Keratinocyte (primary cell): ENCODE data around the gene SLC26A4. TPM values are rescaled to one million over a fixed set of nuclear protein-coding genes. Genes with fewer than 3 reads are reported as not detected.

Experiments used
- DNase-seq: peaks from one replicate; pipeline ENCODE4 v3.0.0-alpha.2; 2011; ENCODE audit warnings: low read depth, missing footprints, low spot score
- FAIRE-seq: peaks from 2 replicates; lab custom pipeline; 2011; peaks lifted over from hg19 to GRCh38; lab: Jason Lieb, UNC
- H2AFZ ChIP-seq: 2 replicates; pipeline ENCODE4 v1.6.0; 2012; ENCODE audit warnings: low read length, control low read depth, inconsistent platforms; ENCODE audit not compliant: control insufficient read depth
- H3K27ac ChIP-seq: 2 replicates; pipeline ENCODE4 v1.5.1; 2011; ENCODE audit warnings: low read length; ENCODE audit not compliant: control insufficient read depth, insufficient read depth
- H3K27me3 ChIP-seq: 3 replicates; pipeline ENCODE4 v1.6.0; 2011; ENCODE audit warnings: low read length; ENCODE audit not compliant: control insufficient read depth, insufficient read depth; ENCODE audit errors: extremely low read depth
- H3K36me3 ChIP-seq, 2 experiments: 2 replicates in 1 of 2; 3 replicates in 1 of 2; pipeline ENCODE4 v1.5.1; 2011; ENCODE audit warnings: low read length in 2 of 2, mild to moderate bottlenecking in 1 of 2; ENCODE audit not compliant: control insufficient read depth in 2 of 2, insufficient read depth in 2 of 2; ENCODE audit errors: extremely low read depth in 1 of 2
- H3K4me1 ChIP-seq: 3 replicates; pipeline ENCODE4 v1.5.1; 2011; ENCODE audit warnings: low read length; ENCODE audit not compliant: control insufficient read depth, insufficient read depth; ENCODE audit errors: extremely low read depth
- H3K4me2 ChIP-seq: 3 replicates; pipeline ENCODE4 v1.6.0; 2011; ENCODE audit warnings: low read depth, low read length; ENCODE audit not compliant: control insufficient read depth, insufficient read depth; ENCODE audit errors: extremely low read depth
- H3K4me3 ChIP-seq, 3 experiments: fragments of 200-600 bp in 1 of 3; sonication (generic) in 1 of 3; 2 replicates in 2 of 3; 3 replicates in 1 of 3; pipeline ENCODE4 v1.5.1; 2011 to 2016; ENCODE audit warnings: low read length in 3 of 3, mild to moderate bottlenecking in 3 of 3, control low read depth in 2 of 3, inconsistent platforms in 1 of 3, low read depth in 1 of 3, mixed read lengths in 1 of 3, mixed run types in 1 of 3, moderate library complexity in 1 of 3; ENCODE audit not compliant: control insufficient read depth in 2 of 3, insufficient read depth in 2 of 3; ENCODE audit errors: extremely low read depth in 1 of 3
- H3K79me2 ChIP-seq: 2 replicates; pipeline ENCODE4 v1.6.0; 2012; ENCODE audit warnings: low read length; ENCODE audit not compliant: control insufficient read depth, insufficient read depth
- H3K9ac ChIP-seq: 3 replicates; pipeline ENCODE4 v1.6.0; 2011; ENCODE audit warnings: low read length; ENCODE audit not compliant: control insufficient read depth, insufficient read depth; ENCODE audit errors: extremely low read depth
- H3K9me1 ChIP-seq: 3 replicates; pipeline ENCODE4 v1.6.0; 2011; ENCODE audit warnings: low read length; ENCODE audit not compliant: control insufficient read depth, insufficient read depth; ENCODE audit errors: extremely low read depth
- H3K9me3 ChIP-seq: 2 replicates; pipeline ENCODE4 v1.5.1; 2012; ENCODE audit warnings: low read depth, low read length; ENCODE audit not compliant: control insufficient read depth
- H4K20me1 ChIP-seq: 3 replicates; pipeline ENCODE4 v1.6.0; 2011; ENCODE audit warnings: low read length; ENCODE audit not compliant: control insufficient read depth, insufficient read depth; ENCODE audit errors: extremely low read depth
- CTCF ChIP-seq, 3 experiments: IDR thresholded peaks in 1 of 3; conservative IDR thresholded peaks in 1 of 3; optimal IDR thresholded peaks in 1 of 3; 2 replicates in 2 of 3; 3 replicates in 1 of 3; pipeline versions ENCODE3 to v1.5.1; 2011; ENCODE audit warnings: low read length in 3 of 3, mild to moderate bottlenecking in 3 of 3, moderate library complexity in 2 of 3, control low read depth in 1 of 3, inconsistent platforms in 1 of 3; ENCODE audit not compliant: insufficient read depth in 2 of 3; ENCODE audit errors: extremely low read depth in 1 of 3
- EZH2 ChIP-seq: IDR thresholded peaks from one replicate; pipeline ENCODE4 v1.6.1; 2012; ENCODE audit warnings: inconsistent platforms, mild to moderate bottlenecking, low read length, moderate library complexity
- dilution Hi-C: fragments of 300-500 bp; cut with MboI; formaldehyde crosslinking; loops from one replicate; pipeline ENCODE4 v1.7.0; 2020; ENCODE audit warnings: low sequenced_read_pairs; ENCODE audit not compliant: extremely low pct_ligation_motif_present
- polyA plus RNA-seq, 5 experiments: library from polyadenylated mRNA; depleted of rRNA in 3 of 5; stranded (reverse) in 3 of 5; stranded (forward) in 1 of 5; unstranded in 1 of 5; fragments of >200 nt; gene quantifications; 1 replicate in 1 of 5; 2 replicates in 3 of 5; 3 replicates in 1 of 5; pipeline versions ENCODE4 v1.2.1 to v1.2.3, GENCODE V29; 2011 to 2012; ENCODE audit warnings: missing spikeins in 2 of 5, low read depth in 1 of 5, low replicate concordance in 1 of 5

Gene SLC26A4
- polyA plus RNA-seq, 1 donor (not counting 4 experiments of a cell fraction or from before 2014, with no cell fraction given), result 0.26 TPM

- no peak overlapping the region for H3K4me2 ChIP-seq
- dilution Hi-C loops, result no loop called here
- no peak overlapping the region for H3K27ac ChIP-seq
- H3K4me3 ChIP-seq, result no peak overlapping the region
- FAIRE-seq, result no peak
- no peaks in the 10 kb centered on the region for H3K9me1 ChIP-seq
- DNase-seq, result no peak
- peaks cover 3% of the 10 kb centered on the region for H3K4me1 ChIP-seq
- no peak overlapping the region for H3K9ac ChIP-seq
- H4K20me1 ChIP-seq, result no peaks in the 10 kb centered on the region
- no peaks in the 10 kb centered on the region for H3K36me3 ChIP-seq
- H2AFZ ChIP-seq, result no peak overlapping the region
- H3K27me3 ChIP-seq, result no peaks in the 10 kb centered on the region
- H3K79me2 ChIP-seq, result no peaks in the 10 kb centered on the region
- no peak for TF ChIP-seq CTCF (optimal IDR thresholded peaks at IDR 0.05 in 1 of 3, IDR thresholded peaks at IDR 0.05 in 1 of 3, conservative IDR thresholded peaks at IDR 0.05 in 1 of 3; ENCODE audit: extremely low read depth in 1 of 3, insufficient read depth in 2 of 3, low read length in 3 of 3)
- no peak for TF ChIP-seq EZH2
- H3K9me3 ChIP-seq, result no peaks in the 10 kb centered on the region
Observed at GRCh38 chr7:107684947-107685463, 24.4 kb downstream of the SLC26A4 start.

GRCh38 chr7:107686816-107687387 is 26.3 kb downstream of the SLC26A4 start:
- Histone ChIP-seq H3K27ac (no peak overlapping the region), H3K27me3 (no peaks in the 10 kb centered on the region), H3K4me1 (peaks cover 3% of the 10 kb centered on the region), H3K36me3 (no peaks in the 10 kb centered on the region), H3K4me2 (no peak overlapping the region), H3K9me3 (no peaks in the 10 kb centered on the region), H3K79me2 (no peaks in the 10 kb centered on the region), H3K4me3 (no peak overlapping the region), H3K9me1 (no peaks in the 10 kb centered on the region), H4K20me1 (no peaks in the 10 kb centered on the region), H3K9ac (no peak overlapping the region), H2AFZ (no peak overlapping the region)
- no peak for FAIRE-seq
- TF ChIP-seq EZH2 (no peak), CTCF (optimal IDR thresholded peaks at IDR 0.05 in 1 of 3, IDR thresholded peaks at IDR 0.05 in 1 of 3, conservative IDR thresholded peaks at IDR 0.05 in 1 of 3; ENCODE audit: extremely low read depth in 1 of 3, insufficient read depth in 2 of 3, low read length in 3 of 3) (no peak)
- dilution Hi-C loops, result no loop called here
- no peak for DNase-seq
